EL (cell line): ENCODE results near the gene SLC4A2.
A peak's percentile ranks its signal among the peaks of the same experiment; 100 is the strongest.

Experiments
- DNase-seq: peaks from one replicate; pipeline ENCODE4 v3.0.0-alpha.2; 2016

SLC4A2 gene

DNA sequence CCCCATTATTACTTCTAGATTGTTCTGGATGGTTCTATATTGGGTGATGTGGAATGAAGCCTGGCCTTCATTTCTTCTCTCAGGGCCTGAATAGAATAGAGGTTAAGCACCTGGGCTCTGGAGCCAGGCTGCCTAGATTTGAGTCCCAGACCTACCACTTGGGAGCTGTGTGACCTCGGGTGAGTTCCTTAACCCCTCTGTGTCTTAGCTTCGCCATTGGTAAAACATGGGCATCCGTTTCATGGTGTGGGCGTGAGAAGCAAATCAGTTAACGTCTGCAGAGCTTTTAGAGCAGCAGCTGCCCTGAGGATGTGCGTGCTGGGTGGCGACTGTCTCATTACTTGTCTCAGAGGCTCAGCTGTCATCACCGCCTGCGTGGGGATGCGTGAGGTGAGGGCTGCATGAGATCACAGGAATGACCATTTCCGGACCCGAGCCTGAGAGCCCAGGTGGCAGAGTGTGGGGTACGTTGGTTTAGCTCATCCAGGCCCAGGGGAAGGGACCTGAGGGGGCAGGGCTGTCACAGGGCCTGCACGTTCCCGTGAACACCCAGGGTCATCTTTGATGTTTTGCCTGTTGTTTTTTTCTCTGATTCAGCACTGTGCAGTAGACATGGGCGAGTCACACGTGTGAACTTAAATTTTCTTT is 36.6 kb downstream of the SLC4A2 start:
- DNase-seq: no peak

DNA sequence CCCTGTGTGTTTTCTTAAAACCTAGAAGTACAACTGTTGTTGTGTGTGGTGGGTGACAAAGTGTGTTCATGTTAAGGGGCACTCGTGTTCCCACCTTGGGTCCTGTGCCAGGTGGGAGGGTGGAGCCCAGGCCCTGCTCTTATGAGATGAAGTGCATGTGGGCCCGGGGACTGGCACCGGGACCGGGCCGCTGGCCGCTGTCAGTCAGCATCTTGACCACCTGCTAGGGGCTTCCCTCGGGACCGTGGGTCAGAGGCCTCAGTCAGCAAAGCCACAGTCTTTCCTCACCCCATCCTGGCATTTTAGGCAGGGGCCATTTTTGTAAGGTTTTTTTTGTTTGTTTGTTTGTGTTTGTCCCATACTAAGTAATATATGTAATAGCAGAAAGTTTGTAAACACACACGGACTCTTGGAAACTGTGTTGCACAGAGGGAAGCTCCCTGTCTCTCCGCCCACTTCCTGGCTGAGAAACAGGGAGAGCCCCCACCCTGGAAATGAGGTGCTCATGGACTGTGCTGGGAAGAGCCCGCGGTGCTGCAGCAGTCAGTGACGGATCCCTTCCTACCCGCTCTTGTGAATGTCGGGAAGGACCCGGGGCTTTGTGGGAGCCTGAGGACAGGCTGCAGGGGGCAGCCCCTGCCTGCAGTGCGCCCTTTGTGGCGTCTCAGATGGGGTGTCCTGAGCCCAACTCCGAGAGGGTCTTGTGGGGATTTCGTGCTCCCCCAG is 40.3 kb downstream of the SLC4A2 start:
- no peak for DNase-seq

DNA sequence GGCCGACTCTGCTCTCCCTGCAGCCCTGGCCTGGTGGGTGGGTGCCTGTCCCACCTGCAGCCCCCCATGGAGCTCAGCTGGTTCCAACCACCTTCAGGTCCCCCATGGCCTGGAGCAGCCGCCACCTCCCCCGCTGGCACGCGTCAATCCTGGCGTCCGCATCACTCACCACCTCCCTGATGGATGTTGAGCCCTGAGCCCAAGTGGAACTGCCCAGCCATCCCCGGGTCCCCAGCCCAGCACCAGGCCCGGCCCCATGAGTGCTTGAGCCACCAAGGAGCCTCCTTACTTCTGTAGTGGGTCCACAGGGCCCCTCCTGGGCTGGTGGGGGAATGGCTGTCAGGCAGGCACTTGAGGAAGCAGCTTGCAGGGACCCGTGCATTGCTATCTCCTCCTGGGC is 41.5 kb downstream of the SLC4A2 start:
- DNase-seq: no peak

DNA sequence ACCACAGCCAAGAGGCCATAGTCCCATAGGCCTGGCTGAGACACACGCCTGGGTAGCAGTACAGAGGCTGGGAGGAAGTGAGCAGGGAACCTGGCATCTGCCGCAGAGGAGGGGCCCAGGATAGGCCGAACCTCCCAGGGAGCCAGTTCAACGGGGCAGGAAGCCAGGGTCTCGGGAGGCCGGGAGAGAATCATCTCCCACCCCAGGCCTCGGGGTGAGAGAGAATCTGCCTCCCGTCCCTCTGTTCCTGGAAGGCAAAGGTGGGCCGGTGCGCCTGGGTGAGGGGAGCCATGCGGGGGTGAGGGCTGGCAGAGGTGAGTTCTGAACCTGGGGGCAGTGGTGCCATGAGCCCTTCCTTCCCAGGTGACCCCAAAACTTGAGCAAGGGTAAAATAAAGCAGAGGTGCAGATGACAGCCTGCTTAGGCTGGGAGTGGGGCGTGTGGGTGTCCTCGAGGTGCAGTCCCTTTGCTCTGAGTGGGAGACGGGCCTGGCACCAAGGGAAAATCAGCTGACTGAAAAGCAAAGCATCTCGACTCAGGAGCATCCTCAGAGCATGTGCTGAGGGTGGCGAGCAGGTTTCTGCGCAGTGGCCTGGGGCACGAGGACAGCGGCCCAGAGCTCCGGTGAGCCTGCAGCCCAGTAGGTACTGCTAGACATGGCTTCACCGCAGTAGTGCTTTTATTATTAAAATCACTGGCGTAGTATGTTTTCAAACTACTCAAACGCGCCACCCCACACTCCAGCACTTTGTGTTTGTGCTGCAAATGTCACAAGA is 42.4 kb downstream of the SLC4A2 start:
- no peak for DNase-seq

DNA sequence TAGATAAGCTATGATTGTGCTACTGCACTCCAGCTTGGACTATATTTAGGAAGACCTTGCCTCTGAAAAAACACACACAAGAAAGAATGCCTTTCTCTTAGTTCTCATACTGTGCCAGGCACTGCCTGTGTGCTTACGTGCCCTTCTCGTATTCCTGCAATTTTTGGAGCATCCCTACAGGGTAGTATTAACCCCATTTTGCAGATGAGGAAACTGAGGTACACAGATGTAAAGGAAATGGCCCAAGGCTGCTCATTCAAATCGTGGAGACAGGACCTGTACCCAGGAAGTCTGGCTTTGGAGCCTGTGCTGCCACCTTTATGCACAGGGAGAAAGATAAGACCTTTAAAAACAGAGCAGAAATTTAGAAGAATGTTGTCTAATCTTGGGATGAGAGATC is 43.6 kb downstream of the SLC4A2 start:
- no peak for DNase-seq

DNA sequence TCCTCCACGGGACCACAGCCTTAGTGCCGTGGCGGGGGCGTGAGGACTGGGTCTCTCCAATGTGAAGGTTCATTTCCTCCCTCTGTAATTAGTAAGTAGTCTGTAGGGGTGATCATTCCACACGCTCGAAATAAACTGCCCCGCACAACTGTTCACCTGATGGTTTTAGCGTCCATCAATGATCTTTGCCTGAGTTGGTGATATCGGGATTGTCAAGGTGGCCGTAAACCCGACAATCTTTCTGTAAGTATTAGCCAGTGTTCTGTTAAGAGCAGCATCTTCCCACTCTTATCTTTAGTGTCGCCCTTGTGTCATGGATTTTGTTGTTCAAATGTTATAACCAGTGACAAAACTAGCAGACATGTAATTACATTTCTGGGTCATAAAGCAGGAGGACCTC is 44.6 kb downstream of the SLC4A2 start:
- DNase-seq: no peak

DNA sequence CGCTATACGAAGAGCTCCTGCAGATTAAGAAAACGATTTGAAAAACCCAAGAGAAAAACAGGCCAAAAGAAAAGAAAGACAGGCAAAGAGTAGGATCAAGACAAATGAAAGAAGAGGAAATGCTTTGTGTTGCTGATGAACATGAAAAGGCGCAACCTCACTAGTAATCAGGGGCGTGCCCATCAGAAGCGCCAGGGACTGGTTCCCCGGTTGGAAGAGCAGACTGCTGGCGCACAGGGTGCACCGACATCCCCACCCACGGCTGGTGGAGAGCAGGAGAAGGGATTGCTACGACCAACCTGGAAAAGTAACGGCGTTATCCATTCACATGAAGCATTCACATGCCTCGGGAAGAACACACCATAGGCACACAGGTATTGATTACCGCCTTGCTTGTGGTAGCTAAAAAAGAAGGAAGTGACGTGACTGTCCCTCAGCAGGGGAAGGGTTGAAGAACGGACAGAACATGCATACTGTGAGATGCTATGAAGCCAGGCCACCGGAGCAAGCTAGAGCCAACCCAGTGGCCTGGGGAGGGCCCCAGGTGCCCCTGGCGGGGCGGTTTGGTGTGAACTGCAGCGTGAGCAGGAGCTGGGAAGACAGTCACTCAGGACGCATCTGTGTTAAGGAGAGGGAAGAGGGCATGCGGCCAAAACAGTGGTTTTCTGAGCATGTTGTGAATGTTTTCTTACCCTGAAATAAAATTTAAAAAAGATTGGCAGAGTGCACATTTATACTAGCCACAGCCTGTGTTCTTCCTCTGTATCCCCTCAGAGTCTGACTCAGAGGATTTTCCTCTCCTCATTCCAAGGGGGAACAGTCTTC is 45.2 kb downstream of the SLC4A2 start:
- DNase-seq: peak; percentile 83

DNA sequence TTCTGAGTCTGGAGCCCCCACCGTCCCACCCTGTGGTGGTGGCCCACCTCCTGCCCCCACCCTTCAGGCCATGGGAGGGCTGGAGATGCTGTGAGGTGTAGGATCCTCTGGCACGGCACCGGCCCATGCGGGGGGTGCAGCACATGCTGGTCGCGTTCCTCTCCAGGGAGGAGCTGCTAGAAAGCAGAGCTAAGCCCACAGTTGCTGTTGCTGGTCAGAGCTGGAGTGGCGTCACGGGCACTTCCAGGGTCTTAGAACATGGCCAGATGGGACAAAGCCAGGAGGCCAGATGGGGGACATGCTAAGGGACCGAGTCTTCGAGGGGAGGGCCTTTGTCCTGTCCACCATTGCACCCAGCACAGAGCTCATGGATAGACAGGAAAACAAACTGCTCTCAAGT is 48.5 kb downstream of the SLC4A2 start:
- no peak for DNase-seq

DNA sequence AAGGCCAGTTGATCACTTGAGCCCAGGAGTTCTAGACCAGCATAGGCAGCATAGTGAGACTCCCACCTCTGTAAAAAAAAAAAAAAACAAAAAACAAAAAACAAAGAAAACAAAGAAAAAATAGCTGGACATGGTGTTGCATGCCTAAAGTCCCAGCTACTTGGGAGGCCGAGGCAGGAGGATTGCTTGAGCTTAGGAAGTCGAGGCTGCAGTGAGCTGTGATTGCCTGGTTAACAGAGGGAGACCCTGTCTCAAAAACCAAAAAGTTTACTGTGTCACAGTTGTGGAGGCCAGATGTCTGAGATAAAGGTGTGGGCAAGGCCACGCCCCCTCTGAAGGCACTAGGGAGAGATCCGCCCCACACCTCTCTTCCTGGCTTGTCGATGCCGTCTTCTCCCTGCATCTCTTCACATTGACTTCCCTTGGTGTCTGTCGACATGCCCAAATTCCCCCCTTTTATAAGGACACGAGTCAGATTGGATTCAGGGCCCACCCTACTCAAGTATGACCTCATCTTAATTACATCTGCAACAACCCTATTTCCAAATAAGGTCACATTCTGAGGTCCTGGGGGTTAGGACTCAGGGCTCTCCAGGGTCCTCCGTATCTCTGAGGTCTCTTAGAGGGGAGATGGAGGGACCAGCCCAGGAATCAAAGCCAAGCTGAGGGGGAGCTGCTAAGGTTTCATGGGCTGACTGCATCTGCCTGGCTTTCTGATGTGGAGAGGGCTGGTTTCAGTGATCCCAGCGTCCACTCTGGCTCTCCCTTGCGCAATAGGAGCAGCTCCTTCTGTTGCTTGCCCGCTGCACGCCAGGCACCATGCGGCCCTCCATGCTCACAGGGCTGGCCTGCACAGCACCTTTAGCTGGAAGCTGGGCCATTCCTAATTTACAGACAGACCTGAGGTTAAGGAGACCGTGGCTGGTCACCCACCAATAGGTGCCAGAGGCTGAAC is 50.0 kb downstream of the SLC4A2 start:
- peak; percentile 62 for DNase-seq

DNA sequence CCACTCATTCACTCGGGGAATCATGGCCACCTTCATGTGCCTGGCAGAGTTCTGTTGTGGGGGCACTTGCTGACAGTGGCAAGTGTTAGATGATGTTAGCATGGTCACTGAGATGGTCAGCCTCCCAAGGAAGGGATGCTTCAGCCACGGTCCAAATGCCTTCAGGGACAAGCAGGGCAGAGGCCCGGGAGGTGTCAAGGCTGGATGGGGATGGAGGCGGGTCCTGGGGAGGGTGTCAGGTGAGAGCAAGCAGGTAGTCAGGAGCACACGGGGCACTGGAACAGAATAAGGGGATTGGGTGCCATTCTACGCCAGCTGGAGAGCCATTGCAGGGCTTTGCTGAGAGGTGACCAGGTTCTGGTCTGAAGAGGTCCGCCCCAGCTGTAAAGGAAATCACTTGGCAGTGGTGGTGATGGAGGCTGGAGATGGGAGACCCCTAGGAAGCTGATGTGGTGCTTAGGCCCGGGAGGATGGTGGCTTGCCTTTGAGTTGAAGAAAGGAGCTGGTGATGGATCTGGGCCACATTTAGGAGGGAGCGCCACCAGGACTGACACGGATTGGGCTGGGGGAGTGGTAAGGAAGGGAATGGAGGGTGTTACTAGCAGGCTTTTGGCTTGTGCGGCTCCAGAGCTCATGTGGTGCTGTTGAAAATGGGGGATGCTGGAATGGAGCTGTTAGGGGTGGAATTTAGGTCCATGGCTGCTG is 51.0 kb downstream of the SLC4A2 start:
- no peak for DNase-seq

DNA sequence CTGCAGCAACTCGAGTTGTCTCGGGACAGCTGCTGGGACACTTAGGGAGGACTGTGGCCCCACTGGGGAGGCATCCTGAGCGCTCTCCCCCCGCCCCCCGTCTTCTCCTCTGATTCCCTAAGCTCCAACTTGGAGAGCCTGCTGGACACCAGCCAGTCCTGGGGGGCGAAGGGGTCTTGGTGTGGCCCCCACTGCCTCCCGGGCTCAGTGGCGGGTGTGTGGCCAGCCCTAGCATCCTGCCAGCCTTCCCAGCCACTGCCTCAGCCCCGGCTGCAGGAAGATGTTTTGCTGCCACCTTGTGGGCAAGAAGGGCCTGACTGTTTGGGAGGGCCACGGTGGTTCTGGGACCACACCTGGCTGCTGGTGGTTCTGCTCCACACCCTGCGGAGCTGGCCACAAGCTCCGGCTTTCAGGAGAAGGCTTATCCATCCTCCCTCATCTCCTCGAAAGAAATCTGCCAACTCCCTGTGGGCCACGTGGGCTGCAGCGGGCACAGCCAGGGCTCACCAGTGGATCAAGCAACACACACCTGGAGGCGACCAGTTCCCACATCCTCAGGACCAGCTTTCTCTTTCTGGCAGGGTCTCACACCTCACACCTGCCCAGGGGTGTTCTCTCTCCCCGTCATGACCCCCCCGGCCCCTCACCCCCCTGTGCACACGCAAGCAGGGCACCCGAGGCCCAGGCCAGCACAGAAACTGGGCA is 51.7 kb downstream of the SLC4A2 start:
- peak; percentile 70 for DNase-seq

DNA sequence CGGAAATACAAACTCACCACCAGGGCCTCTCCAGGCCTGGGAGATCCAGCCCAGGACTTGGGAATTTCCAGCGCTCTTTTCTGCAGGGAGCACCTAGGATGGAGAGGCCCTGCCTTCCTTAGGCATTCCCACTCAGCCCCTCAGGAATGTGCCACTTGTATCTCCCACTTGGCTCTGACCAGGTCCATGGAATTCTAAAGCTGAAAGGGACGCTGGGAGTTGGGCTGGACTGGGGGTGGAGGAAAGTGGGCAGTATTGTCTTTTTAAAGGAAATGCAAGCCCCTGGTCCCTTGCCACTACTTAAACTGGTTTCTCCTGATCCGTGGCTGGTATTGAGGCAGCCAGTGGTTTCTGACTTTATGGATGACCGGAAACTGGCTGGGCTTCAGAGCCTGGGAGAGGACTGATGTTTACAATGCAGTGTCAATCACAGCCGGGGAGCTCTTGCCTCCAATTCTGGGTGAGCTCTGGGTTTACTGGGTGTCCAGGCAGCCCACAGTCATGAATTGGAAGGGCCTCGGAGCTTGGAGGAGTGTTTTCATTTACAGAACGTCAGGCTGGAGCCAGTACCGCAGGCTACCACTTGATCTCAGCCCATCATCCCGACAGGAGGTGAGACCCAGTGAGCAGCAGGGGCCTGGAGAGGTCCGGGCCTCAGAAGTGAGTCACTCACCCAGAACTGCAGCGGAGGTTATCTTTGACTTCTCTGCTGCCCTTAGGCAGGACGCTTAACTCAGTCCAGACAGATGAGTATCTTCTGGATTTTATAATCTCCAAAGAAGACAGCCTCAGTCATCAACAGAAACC is 54.2 kb downstream of the SLC4A2 start:
- DNase-seq: peak; percentile 95

DNA sequence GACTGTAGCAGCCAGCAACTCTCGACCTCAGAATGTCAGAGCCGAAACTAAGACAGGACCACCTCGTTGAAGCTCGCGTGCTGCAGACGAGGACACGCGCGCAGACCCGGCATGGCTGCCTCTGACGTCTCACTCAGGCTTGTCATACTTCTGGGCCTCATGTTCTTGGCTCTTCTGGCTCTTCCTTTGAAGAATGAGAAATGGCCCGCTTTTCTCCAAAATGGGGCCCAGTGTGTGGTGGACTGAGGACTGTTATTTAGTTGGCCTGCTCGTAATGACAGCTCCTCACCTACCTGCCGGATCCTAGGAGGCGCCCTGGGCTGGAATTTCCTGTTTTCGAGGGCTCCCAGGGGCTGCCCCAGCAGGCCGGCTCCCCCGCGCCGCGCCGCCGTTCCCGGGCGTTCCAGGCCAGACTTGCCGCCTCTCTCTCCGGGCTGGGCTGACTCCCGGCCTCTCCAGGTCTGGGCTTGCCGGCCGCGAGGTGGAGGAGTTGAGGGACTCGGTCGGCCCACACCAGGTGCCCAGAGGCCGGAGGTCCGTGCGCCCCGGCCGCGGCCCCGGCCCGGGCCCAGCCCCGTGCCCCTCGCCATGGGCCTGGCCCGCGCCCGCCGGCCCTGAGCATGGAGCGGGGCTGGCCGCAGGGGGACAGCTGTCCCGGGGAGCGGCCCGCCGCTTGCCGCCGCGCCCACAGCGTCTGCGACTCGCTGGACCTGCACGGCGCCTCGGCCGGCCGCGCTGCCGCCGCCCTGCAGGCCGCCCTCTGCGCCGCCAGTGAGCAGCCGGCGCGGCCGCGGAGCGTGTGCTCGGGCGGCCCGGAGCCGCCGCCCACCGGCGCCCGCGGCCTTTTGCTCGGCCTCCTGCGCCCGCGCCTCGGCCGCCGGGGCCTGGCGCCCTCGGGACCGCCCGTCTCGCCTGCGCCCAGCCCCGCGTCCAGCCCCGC is 55.0 kb downstream of the SLC4A2 start:
- DNase-seq: peak; percentile 21

DNA sequence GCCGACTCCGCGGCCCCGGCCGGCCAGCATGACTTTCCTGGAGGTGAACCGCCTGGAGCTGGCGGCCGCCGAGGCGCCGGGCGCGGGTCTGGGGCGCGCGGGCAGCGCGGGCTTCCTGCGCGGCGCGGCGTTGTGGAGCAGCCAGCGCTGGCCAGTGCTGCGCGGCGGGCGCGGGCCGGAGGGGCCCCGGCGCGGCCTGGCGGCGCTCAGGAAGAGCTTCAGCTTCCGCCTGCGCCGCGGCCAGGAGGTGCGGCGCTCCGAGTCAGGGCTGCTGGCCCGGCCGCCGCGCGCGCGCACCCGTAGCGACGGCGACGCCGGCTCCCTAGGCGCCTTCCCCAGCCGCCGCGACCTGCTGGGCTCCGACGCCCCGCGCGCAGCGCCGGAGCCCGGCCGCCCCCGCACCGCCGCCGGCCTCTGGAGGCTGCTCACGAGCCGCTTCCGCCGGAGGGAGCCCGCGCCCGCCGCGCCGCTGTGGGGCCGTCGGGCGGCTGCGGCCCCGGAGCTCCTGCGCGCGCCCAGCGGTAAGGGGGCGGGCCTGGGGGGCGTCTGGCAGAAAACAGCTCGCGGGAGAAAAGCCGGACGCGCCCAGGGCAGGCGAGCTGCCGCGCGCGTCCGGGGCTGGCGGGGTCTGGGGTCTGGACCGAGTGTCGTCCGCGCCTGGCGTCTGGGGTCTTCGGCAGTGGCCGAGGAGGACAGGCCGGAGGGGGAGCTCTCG is 55.9 kb downstream of the SLC4A2 start:
- DNase-seq: peak; percentile 24

DNA sequence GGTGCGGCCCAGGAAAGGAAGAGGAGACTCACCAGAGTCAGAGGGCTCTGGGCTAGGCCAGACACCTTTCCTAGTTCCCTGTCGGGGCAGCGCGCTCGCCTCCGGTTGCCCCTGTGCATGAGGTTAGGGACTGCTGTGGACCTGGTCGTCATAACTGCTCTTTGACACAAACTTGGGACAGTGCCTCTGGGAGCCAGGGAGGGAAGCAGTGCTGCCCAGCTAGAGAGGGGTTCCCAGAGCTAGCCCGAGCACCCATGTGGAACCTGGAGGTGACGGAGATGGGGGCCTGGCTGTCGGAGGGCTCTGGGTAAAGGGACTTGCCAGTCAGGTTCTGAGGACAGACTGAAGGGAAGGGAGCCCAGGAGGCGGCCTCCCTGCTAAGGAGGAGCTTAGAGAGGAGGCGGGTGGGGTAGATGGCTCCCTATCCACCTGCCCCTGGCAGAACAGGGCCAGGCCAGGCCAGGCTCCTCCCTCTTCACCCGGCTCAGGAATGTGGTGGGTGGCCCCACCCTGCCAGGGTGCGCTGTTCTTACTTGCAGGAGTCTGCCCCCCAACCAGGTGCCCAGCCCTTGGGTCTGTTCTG is 56.5 kb downstream of the SLC4A2 start:
- no peak for DNase-seq

DNA sequence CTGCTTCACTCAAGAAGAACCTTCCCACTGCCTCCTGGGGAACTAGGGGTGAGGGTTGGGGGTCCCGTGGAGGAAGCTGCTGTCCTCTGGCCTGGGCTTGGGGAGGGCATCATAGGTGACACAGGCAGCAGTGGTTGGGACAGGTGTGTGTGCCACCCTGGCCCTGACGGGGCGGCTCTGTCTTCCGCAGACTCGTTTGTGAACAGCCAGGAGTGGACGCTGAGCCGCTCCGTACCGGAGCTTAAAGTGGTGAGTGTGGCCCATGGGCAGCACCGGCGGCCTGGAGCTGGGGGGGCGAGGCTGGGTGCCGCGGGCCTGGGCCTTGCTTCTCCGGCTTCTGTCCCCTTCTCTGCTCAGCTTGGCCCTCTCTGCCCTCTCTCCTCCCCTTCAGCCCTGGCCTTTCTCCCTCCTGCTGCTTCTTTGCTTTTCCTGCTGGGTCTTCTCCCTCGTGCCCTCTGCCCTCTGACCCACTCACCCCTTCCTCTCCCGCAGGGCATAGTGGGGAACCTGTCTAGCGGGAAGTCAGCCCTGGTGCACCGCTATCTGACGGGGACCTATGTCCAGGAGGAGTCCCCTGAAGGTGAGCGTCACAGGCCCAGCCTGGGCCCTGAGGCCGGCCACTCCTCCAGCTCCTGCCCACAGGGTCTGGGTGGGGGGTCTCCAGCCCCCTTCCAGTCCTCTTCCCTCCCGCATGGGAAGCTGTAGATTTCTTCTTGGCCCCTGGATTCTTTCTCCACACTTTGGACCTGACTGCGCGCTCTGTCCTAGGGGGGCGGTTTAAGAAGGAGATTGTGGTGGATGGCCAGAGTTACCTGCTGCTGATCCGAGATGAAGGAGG is 57.4 kb downstream of the SLC4A2 start:
- DNase-seq: no peak
